Measurements from ENCODE around the gene AIFM3. TPM values are rescaled to one million over a fixed set of nuclear protein-coding genes. Genes with fewer than 3 reads are reported as not detected.
A peak's percentile ranks its signal among the peaks of the same experiment; 100 is the strongest.

AIFM3 gene, protein sequence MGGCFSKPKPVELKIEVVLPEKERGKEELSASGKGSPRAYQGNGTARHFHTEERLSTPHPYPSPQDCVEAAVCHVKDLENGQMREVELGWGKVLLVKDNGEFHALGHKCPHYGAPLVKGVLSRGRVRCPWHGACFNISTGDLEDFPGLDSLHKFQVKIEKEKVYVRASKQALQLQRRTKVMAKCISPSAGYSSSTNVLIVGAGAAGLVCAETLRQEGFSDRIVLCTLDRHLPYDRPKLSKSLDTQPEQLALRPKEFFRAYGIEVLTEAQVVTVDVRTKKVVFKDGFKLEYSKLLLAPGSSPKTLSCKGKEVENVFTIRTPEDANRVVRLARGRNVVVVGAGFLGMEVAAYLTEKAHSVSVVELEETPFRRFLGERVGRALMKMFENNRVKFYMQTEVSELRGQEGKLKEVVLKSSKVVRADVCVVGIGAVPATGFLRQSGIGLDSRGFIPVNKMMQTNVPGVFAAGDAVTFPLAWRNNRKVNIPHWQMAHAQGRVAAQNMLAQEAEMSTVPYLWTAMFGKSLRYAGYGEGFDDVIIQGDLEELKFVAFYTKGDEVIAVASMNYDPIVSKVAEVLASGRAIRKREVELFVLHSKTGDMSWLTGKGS
- total RNA-seq (2022) = 3.1 and 4.2 TPM in 2 replicates
- Bru-seq, nascent RNA = percentile 22 among the genes with signal in this experiment
- percentile 29 among the genes with signal in this experiment for BruChase-seq, experiment 1, labeled RNA remaining after a 6-hour chase
- BruChase-seq, experiment 2, labeled RNA remaining after a 2-hour chase = percentile 26 among the genes with signal in this experiment
- long read RNA-seq = 0 reads

DNA sequence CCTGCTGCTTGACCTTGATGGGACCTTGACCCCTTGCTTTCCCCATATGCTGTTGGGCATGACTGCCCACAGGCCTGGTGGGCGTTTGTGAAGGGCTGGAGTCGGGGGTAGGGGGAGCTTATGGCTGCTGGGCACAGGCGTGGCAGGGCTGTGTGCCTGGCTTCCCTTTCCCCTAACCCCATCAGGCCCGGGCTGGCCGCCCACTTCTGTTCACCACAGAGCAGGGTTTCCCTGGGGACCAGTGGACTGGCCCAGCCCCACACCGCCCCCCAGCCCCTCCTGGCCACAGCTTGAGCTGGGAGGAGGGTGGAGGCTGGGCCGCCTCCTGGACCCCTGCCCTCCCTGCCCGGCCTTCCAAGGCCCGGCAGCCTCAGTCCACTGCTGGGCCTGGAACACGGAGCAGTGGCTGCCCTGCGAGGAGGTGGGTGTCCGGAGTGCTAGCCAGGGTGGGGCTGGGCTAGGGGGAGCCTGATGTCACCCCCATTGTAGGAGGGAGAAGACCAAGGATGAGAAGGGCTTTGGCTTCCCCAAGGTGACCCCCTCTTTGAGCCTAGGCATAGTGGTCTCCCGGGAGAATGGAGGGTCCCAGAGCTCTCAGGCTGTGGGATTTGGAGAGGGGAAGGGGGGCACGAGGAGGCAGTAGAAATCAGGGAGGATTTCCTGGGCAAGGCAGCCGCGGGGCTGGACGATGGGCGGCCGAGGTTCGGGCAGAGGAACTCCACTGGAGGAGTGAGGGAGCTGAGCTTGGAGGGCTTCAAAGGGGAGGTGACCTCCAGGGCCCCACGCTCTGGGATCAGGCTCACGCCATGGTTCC lies at the start of gene AIFM3:
AIFM3 (plus strand) TSS at position 373 of the 814 bp plus-strand sequence. CDS start 690 bp downstream, outside the sequence.
- no peak within 1 kb of the TSS for H3K4me3 Mint-ChIP-seq (ENCODE audit: low read depth, unreplicated experiment)
- intact Hi-C loops (cut with micrococcal nuclease; ENCODE audit: unreplicated experiment) = no loop called here
- H3K4me1 Mint-ChIP-seq (ENCODE audit: low read depth, unreplicated experiment) = no peaks in the 10 kb centered on the region
- no TSS peak for BruUV-seq (replicated peaks)
- DNase-seq = no peak
- TF ChIP-seq, protein P1, sequence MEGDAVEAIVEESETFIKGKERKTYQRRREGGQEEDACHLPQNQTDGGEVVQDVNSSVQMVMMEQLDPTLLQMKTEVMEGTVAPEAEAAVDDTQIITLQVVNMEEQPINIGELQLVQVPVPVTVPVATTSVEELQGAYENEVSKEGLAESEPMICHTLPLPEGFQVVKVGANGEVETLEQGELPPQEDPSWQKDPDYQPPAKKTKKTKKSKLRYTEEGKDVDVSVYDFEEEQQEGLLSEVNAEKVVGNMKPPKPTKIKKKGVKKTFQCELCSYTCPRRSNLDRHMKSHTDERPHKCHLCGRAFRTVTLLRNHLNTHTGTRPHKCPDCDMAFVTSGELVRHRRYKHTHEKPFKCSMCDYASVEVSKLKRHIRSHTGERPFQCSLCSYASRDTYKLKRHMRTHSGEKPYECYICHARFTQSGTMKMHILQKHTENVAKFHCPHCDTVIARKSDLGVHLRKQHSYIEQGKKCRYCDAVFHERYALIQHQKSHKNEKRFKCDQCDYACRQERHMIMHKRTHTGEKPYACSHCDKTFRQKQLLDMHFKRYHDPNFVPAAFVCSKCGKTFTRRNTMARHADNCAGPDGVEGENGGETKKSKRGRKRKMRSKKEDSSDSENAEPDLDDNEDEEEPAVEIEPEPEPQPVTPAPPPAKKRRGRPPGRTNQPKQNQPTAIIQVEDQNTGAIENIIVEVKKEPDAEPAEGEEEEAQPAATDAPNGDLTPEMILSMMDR (IDR thresholded peaks at IDR 0.05; ENCODE audit: unreplicated experiment) = no peak
- no peak within 1 kb of the TSS for H3K27ac Mint-ChIP-seq (ENCODE audit: unreplicated experiment)
- no peaks in the 10 kb centered on the region for H3K27me3 Mint-ChIP-seq (ENCODE audit: unreplicated experiment)
- peaks cover 10% of the 10 kb centered on the region for H3K36me3 Mint-ChIP-seq (ENCODE audit: insufficient read depth, unreplicated experiment)
- CTCF ChIA-PET = interaction anchor here (0.6 to 0.7 kb wide), 2 partner anchors 10 to 108 kb away, joined by 3 to 9 read pairs; no protein-coding TSS in a partner anchor
- no peaks in the 10 kb centered on the region for H3K9me3 Mint-ChIP-seq (ENCODE audit: low read depth, unreplicated experiment)

DNA sequence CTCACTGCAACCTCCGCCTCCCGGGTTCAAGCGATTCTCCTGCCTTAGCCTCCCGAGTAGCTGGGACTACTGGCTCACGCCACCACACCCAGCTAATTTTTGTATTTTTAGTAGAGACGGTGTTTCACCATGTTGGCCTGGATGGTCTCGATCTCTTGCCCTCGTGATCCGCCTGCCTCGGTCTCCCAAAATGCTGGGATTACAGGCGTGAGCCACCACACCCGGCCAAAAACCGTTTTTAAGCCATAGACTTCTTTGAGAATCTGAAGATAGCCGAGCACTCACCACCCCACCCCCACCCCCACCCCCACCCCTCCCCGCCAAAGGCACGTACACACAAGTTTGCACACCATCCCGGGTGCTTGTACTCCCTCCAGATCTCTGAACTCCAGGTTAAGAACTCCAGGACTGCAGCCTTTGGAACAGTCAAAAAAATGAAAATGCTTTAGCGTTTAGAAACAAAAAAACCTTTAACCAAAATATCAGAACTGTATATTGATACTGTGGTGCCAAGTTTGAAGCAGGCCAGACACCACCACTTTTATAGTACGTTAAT lies 48.3 kb upstream of the AIFM3 start:
- H3K27me3 Mint-ChIP-seq (ENCODE audit: unreplicated experiment) = no peaks in the 10 kb centered on the region

DNA sequence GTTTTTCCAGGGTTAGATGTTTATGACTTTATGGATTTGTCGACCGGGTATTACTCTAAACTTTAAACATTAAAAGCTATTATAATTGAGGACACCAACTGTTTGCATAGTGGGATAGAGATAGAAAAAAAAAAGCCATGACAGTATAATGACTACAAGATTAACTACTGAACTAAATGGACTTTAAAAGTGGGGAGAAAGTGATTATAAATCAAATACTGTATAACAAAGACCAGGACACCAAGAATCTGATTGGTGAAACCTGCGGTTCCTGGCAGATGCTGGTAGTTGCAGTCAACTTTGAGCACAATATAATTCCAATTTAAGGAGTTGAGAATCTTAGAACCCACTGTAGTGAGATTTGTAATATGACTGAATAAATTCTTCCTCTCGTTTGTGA lies 47.3 kb upstream of the AIFM3 start:
- DNase-seq = no peak
- Mint-ChIP-seq H3K9me3 (ENCODE audit: low read depth, unreplicated experiment) (no peaks in the 10 kb centered on the region), H3K27me3 (ENCODE audit: unreplicated experiment) (no peaks in the 10 kb centered on the region), H3K36me3 (ENCODE audit: insufficient read depth, unreplicated experiment) (peaks cover 56% of the 10 kb centered on the region), H3K27ac (ENCODE audit: unreplicated experiment) (peak overlapping the region; percentile 25), H3K4me1 (ENCODE audit: low read depth, unreplicated experiment) (peaks cover 26% of the 10 kb centered on the region), H3K4me3 (ENCODE audit: low read depth, unreplicated experiment) (peak overlapping the region; percentile 76)
- TF ChIP-seq, protein P1 (IDR thresholded peaks at IDR 0.05; ENCODE audit: unreplicated experiment) = no peak
- CTCF ChIA-PET = interaction anchor here (1.7 kb wide), 2 partner anchors 18 to 34 kb away, joined by 5 to 6 read pairs; no protein-coding TSS in a partner anchor
- intact Hi-C loops (cut with micrococcal nuclease; ENCODE audit: unreplicated experiment) = loop anchor here (5.0 kb wide), 1 partner anchor 33 kb away; no protein-coding TSS in a partner anchor
- BruUV-seq (replicated peaks) = TSS peak; percentile 48

More for the DNA sequence above, 48.3 kb upstream of the AIFM3 start:
- intact Hi-C loops (cut with micrococcal nuclease; ENCODE audit: unreplicated experiment) = loop anchor here (5.0 kb wide), 1 partner anchor 34 kb away; no protein-coding TSS in a partner anchor
- Mint-ChIP-seq H3K9me3 (ENCODE audit: low read depth, unreplicated experiment) (no peaks in the 10 kb centered on the region), H3K27ac (ENCODE audit: unreplicated experiment) (peak overlapping the region; percentile 81), H3K4me1 (ENCODE audit: low read depth, unreplicated experiment) (peaks cover 26% of the 10 kb centered on the region), H3K4me3 (ENCODE audit: low read depth, unreplicated experiment) (peak overlapping the region; percentile 76), H3K36me3 (ENCODE audit: insufficient read depth, unreplicated experiment) (peaks cover 60% of the 10 kb centered on the region)
- CTCF ChIA-PET = no interaction called here
- TF ChIP-seq, protein P1 (IDR thresholded peaks at IDR 0.05; ENCODE audit: unreplicated experiment) = no peak
- BruUV-seq (replicated peaks) = no TSS peak
- no peak for DNase-seq

DNA sequence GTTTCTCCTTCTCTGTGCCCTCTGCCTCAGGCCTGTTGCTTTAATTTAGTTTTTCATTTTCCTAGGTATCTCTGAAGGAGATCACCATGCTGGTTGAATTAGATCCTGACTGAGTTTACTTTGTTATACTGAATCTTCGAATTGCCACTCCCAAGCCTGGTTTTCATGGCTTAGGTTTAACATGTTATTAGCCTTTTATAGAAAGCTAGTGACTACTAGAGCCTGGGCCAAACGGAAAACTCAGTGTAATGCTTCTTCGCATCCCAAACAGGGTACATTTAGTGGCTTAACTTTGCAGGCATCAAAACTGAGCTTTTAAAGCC lies 46.2 kb upstream of the AIFM3 start:
- TF ChIP-seq, protein P1 (IDR thresholded peaks at IDR 0.05; ENCODE audit: unreplicated experiment) = no peak
- H3K4me3 Mint-ChIP-seq (ENCODE audit: low read depth, unreplicated experiment) = peak overlapping the region; percentile 76
- H3K9me3 Mint-ChIP-seq (ENCODE audit: low read depth, unreplicated experiment) = no peaks in the 10 kb centered on the region
- CTCF ChIA-PET = interaction anchor here (0.5 to 2.0 kb wide), 5 partner anchors 11 to 35 kb away, joined by 3 to 7 read pairs (median 5); no protein-coding TSS in a partner anchor
- H3K27me3 Mint-ChIP-seq (ENCODE audit: unreplicated experiment) = no peaks in the 10 kb centered on the region
- H3K4me1 Mint-ChIP-seq (ENCODE audit: low read depth, unreplicated experiment) = peaks cover 35% of the 10 kb centered on the region
- no peak for DNase-seq
- BruUV-seq (replicated peaks) = no TSS peak
- intact Hi-C loops (cut with micrococcal nuclease; ENCODE audit: unreplicated experiment) = no loop called here
- peaks cover 56% of the 10 kb centered on the region for H3K36me3 Mint-ChIP-seq (ENCODE audit: insufficient read depth, unreplicated experiment)
- H3K27ac Mint-ChIP-seq (ENCODE audit: unreplicated experiment) = peak overlapping the region; percentile 25
